Measurements from ENCODE around the gene CTU1.

The CTU1 gene

DNA sequence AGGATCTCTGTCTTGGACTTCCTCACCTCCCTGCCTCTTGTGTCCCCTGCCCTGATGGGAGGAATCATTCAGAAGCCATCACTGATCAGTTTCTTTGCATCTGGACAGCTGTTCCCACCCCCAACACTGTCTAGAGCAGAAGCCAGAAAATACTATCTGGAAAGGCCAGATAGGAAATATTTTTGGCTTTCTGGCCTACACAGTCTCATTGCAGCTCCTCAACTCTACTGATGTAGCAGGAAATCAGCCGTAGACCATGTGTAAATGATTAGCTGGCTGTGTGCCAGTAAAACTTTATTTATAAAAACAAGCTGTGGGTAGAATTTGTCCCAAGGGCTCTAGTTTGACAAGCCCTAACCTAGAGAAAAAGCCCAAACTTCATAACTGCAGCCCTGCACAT, 39.5 kb upstream of the CTU1 start (continued):
- TF ChIP-seq ZNF202 (tag by site-specific recombination; IDR thresholded peaks at IDR 0.05; ENCODE audit: borderline replicate concordance) (no peak), ZNF23 (tag by site-specific recombination; IDR thresholded peaks at IDR 0.05; ENCODE audit: borderline replicate concordance) (no peak), ZFP3 (tag by site-specific recombination; IDR thresholded peaks at IDR 0.05; ENCODE audit: low read depth) (no peak), ZNF223 (tag by site-specific recombination; IDR thresholded peaks at IDR 0.05) (no peak), ZNF138 (tag by site-specific recombination; IDR thresholded peaks at IDR 0.05; ENCODE audit: borderline replicate concordance) (no peak), ZSCAN4 (tag by site-specific recombination; IDR thresholded peaks at IDR 0.05) (no peak)
- TF ChIP-seq, protein P1, sequence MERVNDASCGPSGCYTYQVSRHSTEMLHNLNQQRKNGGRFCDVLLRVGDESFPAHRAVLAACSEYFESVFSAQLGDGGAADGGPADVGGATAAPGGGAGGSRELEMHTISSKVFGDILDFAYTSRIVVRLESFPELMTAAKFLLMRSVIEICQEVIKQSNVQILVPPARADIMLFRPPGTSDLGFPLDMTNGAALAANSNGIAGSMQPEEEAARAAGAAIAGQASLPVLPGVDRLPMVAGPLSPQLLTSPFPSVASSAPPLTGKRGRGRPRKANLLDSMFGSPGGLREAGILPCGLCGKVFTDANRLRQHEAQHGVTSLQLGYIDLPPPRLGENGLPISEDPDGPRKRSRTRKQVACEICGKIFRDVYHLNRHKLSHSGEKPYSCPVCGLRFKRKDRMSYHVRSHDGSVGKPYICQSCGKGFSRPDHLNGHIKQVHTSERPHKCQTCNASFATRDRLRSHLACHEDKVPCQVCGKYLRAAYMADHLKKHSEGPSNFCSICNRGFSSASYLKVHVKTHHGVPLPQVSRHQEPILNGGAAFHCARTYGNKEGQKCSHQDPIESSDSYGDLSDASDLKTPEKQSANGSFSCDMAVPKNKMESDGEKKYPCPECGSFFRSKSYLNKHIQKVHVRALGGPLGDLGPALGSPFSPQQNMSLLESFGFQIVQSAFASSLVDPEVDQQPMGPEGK (tag by site-specific recombination; IDR thresholded peaks at IDR 0.05) = no peak

DNA sequence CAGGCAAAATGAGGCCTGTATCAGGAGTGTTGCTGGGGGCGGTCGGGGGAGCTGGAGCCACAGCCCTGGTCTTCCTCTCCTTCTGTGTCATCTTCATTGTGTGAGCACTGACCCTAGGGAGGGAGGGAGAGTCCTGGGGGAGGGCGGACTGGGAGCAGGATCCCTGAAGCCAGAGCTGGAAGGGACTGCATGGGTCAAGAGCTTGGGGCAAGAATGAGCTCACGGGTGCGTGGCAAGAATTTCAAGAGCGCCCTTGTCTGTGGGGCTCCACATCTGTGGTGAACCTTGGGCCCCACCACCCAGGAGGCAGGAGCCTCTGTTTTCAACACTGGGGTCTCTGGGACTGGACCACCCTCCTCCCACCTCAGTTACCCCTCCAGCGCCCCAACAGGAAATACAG, 38.5 kb upstream of the CTU1 start:
- CTCF ChIA-PET = interaction anchor here (0.6 to 5.0 kb wide), 4 partner anchors 11 to 301 kb away, joined by 3 to 48 read pairs (median 6); no protein-coding TSS in a partner anchor
- Histone ChIP-seq H3K9me3 (ENCODE audit: control insufficient read depth, insufficient read depth, low read depth, low read length) (no peaks in the 10 kb centered on the region), H3K27ac (ENCODE audit: extremely low read depth, low read depth, low read length) (no peak overlapping the region), H3K4me1 (ENCODE audit: control insufficient read depth, insufficient read depth, low read length) (no peaks in the 10 kb centered on the region), H3K36me3 (ENCODE audit: control insufficient read depth in 2 of 2, insufficient read depth in 1 of 2, low read length in 2 of 2) (no peaks in the 10 kb centered on the region), H3K4me3 (ENCODE audit: low read depth, low read length) (no peak overlapping the region)
- POLR2A ChIA-PET = no interaction called here
- TF ChIP-seq REST (tag by site-specific recombination; IDR thresholded peaks at IDR 0.05) = no peak
- no peak for TF ChIP-seq ZNF175 (tag by site-specific recombination; IDR thresholded peaks at IDR 0.05)
- TF ChIP-seq CTCF (tag by site-specific recombination; IDR thresholded peaks at IDR 0.05) = no peak
- no peak for TF ChIP-seq OSR2 (tag by site-specific recombination; IDR thresholded peaks at IDR 0.05)
- TF ChIP-seq EGR2 (tag by site-specific recombination; IDR thresholded peaks at IDR 0.05; ENCODE audit: low read depth) = no peak
- TF ChIP-seq RBAK (tag by site-specific recombination; IDR thresholded peaks at IDR 0.05) = no peak
- no peak for TF ChIP-seq ZNF354C (tag by site-specific recombination; IDR thresholded peaks at IDR 0.05; ENCODE audit: borderline replicate concordance, low read depth)
- TF ChIP-seq ZNF350 (tag by site-specific recombination; IDR thresholded peaks at IDR 0.05) = no peak
- no peak for TF ChIP-seq MYNN (tag by site-specific recombination; IDR thresholded peaks at IDR 0.05; ENCODE audit: borderline replicate concordance)
- TF ChIP-seq ZSCAN30 (tag by site-specific recombination; IDR thresholded peaks at IDR 0.05) = no peak
- TF ChIP-seq ZNF23 (tag by site-specific recombination; IDR thresholded peaks at IDR 0.05; ENCODE audit: borderline replicate concordance) = no peak
- TF ChIP-seq ZNF48 (tag by site-specific recombination; IDR thresholded peaks at IDR 0.05) = no peak
- TF ChIP-seq YY2 (tag by site-specific recombination; IDR thresholded peaks at IDR 0.05) = no peak
- TF ChIP-seq ZNF555 (tag by site-specific recombination; conservative IDR thresholded peaks at IDR 0.05) = no peak
- no peak for TF ChIP-seq ZBTB1 (tag by site-specific recombination; IDR thresholded peaks at IDR 0.05)
- no peak for TF ChIP-seq ZNF174 (tag by site-specific recombination; IDR thresholded peaks at IDR 0.05)
- no peak for TF ChIP-seq ZNF837 (tag by site-specific recombination; IDR thresholded peaks at IDR 0.05)
- TF ChIP-seq, protein P2, sequence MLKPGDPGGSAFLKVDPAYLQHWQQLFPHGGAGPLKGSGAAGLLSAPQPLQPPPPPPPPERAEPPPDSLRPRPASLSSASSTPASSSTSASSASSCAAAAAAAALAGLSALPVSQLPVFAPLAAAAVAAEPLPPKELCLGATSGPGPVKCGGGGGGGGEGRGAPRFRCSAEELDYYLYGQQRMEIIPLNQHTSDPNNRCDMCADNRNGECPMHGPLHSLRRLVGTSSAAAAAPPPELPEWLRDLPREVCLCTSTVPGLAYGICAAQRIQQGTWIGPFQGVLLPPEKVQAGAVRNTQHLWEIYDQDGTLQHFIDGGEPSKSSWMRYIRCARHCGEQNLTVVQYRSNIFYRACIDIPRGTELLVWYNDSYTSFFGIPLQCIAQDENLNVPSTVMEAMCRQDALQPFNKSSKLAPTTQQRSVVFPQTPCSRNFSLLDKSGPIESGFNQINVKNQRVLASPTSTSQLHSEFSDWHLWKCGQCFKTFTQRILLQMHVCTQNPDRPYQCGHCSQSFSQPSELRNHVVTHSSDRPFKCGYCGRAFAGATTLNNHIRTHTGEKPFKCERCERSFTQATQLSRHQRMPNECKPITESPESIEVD (tag by site-specific recombination; IDR thresholded peaks at IDR 0.05) = no peak
- TF ChIP-seq ZNF791 (tag by site-specific recombination; IDR thresholded peaks at IDR 0.05) = no peak
